Activated T-cell treated with anti-CD3 and anti-CD28 coated beads, Interleukin-2, amount 50 U/mL, for 4 hours (primary cell): ENCODE measurements around the gene TRPC3. TPM values are rescaled to one million over a fixed set of nuclear protein-coding genes. Genes with fewer than 3 reads are reported as not detected.

Experiments used
- total RNA-seq, 3 donors: library from RNA; stranded (reverse); gene quantifications; one replicate each; pipeline ENCODE4 v1.2.1, GENCODE V29; 2021

TRPC3 gene
- total RNA-seq, 3 donors from 2014 or later: 0.33 to 0.63 TPM; not detected in 1

Other genes with a start within 250 kb of the TRPC3 start
- gene SMIM43, start 186.9 kb downstream of the TRPC3 start, total RNA-seq: not detected
- 10 to 100 TPM; 78.1 to 80.9 (median 80.7) TPM for gene EXOSC9, start 150.7 kb downstream of the TRPC3 start, total RNA-seq
- 10 to 100 TPM in 2 of 3 donors, 1 to 10 TPM in 1; 9.7 to 14.7 (median 14.5) TPM for gene CCNA2, start 128.2 kb downstream of the TRPC3 start, total RNA-seq
- gene BBS7, start 81.6 kb downstream of the TRPC3 start, total RNA-seq: 10 to 100 TPM; 18.9 to 23.6 (median 21.5) TPM
- gene BLTP1, start 200.3 kb upstream of the TRPC3 start, total RNA-seq: 10 to 100 TPM in 2 of 3 donors, 1 to 10 TPM in 1; 8.9 to 11.3 (median 10.7) TPM